Cardiac septum (tissue), 1 donor: ENCODE results near the gene GABRG3. TPM values are rescaled to one million over a fixed set of nuclear protein-coding genes. Genes with fewer than 3 reads are reported as not detected.
"Not testable (repeated sequence)": the region's sequence is repeated elsewhere in the genome, so short reads cannot be mapped to it uniquely, and the experiment has no call there.

Experiments
- DNase-seq: peaks from one replicate; pipeline ENCODE4 v3.0.0-alpha.2; 2020; ENCODE audit warnings: low spot score
- intact Hi-C: fragments of 100-400 bp; cut with DNase I; formaldehyde crosslinking; loops from one replicate; pipeline ENCODE4 v1.14.0; 2022
- total RNA-seq: library from RNA; stranded (reverse); fragmentation: NEBNext Ultra II Directional; extraction: Animal tissue kit (Norgen Biotek cat#: 25700); gene quantifications from one replicate; pipeline ENCODE4 v1.2.1, GENCODE V29; 2021
- donor health status: DM: no; HTN: no; CAD: no.

Gene GABRG3
- total RNA-seq, 1 donor from 2014 or later: 0.35 TPM

DNA sequence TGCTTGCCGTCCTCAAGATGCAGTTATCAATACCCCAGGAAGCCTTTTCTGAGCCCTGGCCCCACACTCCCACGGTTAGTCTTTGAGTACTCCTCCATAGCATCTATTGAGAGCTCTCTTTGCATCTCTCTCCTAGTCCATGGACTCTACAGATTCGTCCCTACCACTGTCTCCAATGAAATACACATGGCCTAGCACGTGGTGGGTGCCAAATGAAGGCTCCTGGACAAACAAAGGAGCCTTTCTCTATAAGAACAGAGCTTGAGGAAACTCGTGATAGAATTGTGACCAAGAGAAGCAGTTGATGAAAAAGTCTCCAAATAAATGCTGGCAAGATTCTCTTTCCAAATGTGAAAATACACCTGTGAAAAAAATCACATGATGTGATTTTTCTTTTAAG lies 166.1 kb downstream of the GABRG3 start:
- intact Hi-C loops: no loop called here
- no peak for DNase-seq

GRCh38 chr15:27165590-27165989 lies 194.6 kb downstream of the GABRG3 start:
- DNase-seq: no peak
- intact Hi-C loops: no loop called here

DNA sequence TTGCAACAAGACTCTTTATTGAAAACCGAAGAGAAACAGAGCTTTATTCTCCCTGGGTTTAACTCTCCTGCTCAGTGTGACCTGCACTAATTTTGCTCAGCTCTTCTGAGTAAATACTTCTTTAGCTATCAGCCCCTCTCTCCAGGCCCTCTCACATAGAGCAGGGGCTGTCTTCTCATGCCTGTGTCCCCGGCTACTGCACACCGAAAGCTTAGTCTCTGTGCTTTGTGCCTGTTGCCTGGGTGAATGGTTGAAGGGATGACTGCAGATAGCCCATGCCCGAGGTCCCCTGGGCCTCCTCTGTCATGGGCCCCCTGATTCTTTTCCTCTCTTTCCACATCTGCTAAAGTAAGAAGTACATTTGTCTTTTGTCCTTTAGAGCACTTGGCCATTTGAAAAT lies 195.9 kb downstream of the GABRG3 start:
- intact Hi-C loops: no loop called here
- DNase-seq: no peak

GRCh38 chr15:27167738-27168137 lies 196.8 kb downstream of the GABRG3 start:
- no peak for DNase-seq
- intact Hi-C loops: no loop called here

DNA sequence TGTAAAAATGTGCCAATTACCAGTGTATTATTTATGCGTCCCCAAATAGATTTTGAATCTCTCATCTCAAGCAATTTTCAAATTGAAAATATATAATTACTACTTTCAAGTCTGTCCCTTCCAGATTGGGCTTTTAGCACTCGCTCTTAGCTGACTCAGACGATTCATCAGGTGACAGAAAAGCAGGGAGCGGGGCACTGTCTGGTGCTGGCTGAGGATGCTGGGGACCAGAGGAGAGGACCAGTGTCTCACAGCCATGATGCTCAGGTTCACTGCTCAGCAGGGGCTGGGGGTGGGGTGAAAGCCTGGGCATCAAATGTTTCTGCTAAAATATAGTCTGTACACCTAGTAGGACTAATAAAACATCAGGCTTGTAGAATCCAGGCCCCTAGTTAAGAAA lies 199.9 kb downstream of the GABRG3 start:
- intact Hi-C loops: no loop called here
- DNase-seq: no peak

- intact Hi-C loops: no loop called here
- no peak for DNase-seq
These were observed 201.8 kb downstream of the GABRG3 start for GRCh38 chr15:27172821-27173220.

GRCh38 chr15:27175472-27176153 lies 204.6 kb downstream of the GABRG3 start:
- DNase-seq: no peak
- intact Hi-C loops: no loop called here

- no peak for DNase-seq
- intact Hi-C loops: no loop called here
These were observed 205.9 kb downstream of the GABRG3 start for GRCh38 chr15:27176785-27177406.

- DNase-seq: no peak
- intact Hi-C loops: no loop called here
These were observed 208.8 kb downstream of the GABRG3 start for GRCh38 chr15:27179789-27180188.

GRCh38 chr15:27182561-27183110 lies 211.7 kb downstream of the GABRG3 start:
- intact Hi-C loops: no loop called here

DNA sequence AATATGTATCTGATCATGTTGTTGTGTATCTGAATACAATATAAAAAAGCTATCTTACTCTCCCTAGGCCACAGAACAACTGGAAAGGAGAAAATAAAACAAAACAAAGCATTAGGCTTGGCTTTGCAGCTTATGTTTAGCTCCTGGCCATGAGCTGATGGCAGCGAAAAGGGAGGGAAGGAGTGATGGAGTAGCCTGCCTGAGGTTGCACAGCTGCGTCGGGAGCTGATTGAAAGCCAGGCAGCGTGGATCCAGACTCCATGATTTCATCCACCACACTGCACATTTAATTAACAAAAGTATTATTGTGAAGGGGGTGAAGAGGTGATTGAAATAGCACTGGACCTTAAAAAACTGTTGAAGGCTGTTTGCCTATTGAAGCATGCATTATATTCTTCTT lies 212.2 kb downstream of the GABRG3 start:
- intact Hi-C loops: no loop called here
- no peak for DNase-seq

More at GRCh38 chr15:27182561-27183110, 211.7 kb downstream of the GABRG3 start:
- no peak for DNase-seq

DNA sequence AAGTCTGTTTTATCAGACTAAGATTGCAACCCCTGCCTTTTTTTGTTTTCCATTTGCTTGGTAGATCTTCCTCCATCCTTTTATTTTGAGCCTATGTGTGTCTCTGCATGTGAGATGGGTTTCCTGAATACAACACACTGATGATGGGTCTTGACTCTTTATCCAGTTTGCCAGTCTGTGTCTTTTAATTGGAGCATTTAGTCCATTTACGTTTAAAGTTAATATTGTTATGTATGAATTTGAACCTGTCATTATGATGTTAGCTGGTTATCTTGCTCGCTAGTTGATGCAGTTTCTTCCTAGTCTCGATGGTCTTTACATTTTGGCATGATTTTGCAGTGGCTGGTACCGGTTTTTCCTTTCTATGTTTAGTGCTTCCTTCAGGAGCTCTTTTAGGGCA lies 220.5 kb downstream of the GABRG3 start:
- DNase-seq, intact Hi-C loops: not testable (repeated sequence)

GRCh38 chr15:27196691-27197090 lies 225.7 kb downstream of the GABRG3 start:
- intact Hi-C loops: no loop called here
- DNase-seq: no peak

DNA sequence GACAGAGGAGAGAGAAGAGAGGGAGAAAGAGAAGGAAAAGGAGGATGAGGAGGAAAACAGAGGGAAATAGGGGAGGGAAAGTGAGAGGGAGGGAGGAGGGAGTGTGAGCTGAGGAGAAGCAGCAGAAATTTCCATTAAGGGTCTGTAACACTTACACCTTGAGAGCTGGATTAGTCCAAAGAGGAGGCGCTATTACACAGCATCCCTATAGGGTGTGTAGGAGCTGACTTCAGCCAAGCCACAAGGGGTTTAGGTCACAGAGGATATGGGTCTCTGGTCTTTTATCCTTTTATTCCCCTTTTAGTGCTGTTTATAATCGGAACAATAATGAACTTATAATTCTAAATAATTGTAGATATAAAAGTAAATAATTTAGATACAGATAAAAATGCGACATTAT lies 230.4 kb downstream of the GABRG3 start:
- no peak for DNase-seq
- intact Hi-C loops: no loop called here

DNA sequence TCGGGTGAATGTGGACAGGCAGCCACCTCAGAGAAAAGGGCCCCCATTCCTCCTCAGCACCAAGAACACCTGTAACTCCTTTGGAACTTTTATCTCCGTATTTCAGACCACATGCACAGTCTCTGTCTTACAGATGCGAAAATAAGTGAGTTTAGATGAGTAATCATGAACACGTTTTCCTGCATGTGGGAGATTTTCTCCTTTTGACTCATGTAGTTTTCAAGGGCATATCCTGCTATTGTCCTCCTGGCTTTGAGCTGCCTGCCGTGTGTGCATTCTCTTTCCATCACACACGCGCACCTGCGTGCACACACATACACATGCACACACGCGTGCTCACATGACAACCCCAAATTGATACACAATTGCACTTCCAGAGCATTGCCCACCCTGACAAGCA lies 239.2 kb downstream of the GABRG3 start:
- intact Hi-C loops: no loop called here
- DNase-seq: no peak

- no peak for DNase-seq
- intact Hi-C loops: no loop called here
These were observed 243.1 kb downstream of the GABRG3 start for GRCh38 chr15:27214032-27214431.

- intact Hi-C loops: no loop called here
- no peak for DNase-seq
These were observed 244.0 kb downstream of the GABRG3 start for GRCh38 chr15:27214961-27215360.

DNA sequence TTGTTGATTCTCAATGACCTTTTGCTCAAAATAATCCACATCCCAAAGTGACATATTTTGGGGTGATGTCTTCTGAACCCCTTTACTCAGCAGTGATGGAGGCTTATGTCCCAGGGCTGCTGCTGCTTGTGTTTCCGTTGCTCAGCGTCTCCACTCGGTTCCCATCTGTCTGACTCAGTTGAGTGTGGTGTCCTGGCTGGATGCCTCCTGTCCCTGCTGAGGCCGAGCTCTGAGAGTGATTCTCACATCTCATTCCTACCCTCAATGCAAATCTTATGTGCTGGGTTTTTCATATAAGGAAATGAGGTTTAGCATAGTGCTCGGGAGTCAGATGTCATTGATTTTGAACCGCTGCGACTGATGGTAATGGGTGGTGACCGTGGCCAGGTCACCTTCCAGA lies 247.4 kb downstream of the GABRG3 start:
- intact Hi-C loops: no loop called here
- no peak for DNase-seq

DNA sequence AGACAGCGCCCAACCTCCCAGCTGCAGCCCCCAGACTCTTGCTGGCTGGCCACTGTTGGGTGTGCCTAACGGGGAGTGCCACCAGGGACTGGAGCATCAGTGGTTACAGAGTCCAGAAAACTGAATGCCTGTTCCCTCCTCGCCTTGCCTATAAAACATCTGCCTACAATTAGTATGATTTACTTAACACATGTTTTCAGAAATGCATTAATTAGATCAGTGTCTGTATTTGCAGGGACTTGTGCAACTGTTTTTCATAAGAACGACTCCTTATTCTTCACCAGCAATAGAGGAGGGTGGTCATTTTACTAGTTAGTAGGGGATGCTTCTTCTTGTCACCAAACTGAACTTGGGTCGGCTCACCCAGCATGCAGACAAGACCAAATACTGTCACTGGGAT lies 248.7 kb downstream of the GABRG3 start:
- DNase-seq: no peak
- intact Hi-C loops: no loop called here

GRCh38 chr15:27220199-27220598 lies 249.2 kb downstream of the GABRG3 start:
- DNase-seq: no peak
- intact Hi-C loops: no loop called here

- intact Hi-C loops: no loop called here
These were observed 251.5 kb downstream of the GABRG3 start for GRCh38 chr15:27222479-27222878.

More at GRCh38 chr15:27222479-27222878, 251.5 kb downstream of the GABRG3 start:
- no peak for DNase-seq
